HEK293 (cell line): ENCODE data around the gene RSKR.

Experiments used
- CTCF ChIA-PET: fragments of 350-600 bp; formaldehyde crosslinking; extraction: SDS; loops from one replicate; lab custom pipeline; 2021; ENCODE audit warnings: antibody characterized with exemption; lab: Yijun Ruan, JAX
- POLR2A ChIA-PET: fragments of 300-600 bp; formaldehyde crosslinking; extraction: SDS; loops from one replicate; lab custom pipeline; 2020; ENCODE audit warnings: antibody characterized with exemption, inconsistent platforms; lab: Yijun Ruan, JAX
- H3K27ac ChIP-seq: fragments of 200-500 bp; sonication (Bioruptor generic); 2 replicates; pipeline ENCODE4 v1.5.1; 2014; ENCODE audit warnings: low read depth, low read length, control low read depth, inconsistent platforms; ENCODE audit errors: extremely low read depth
- H3K36me3 ChIP-seq, 2 experiments: fragments of 200-500 bp in 1 of 2; sonication (Bioruptor generic) in 1 of 2; 1 replicate in 1 of 2; 2 replicates in 1 of 2; pipeline ENCODE4 v1.5.1; 2014 to 2017; ENCODE audit warnings: inconsistent platforms in 2 of 2, low read length in 2 of 2; ENCODE audit not compliant: control insufficient read depth in 2 of 2, insufficient read depth in 1 of 2
- H3K4me1 ChIP-seq: fragments of 200-500 bp; sonication (Bioruptor generic); 2 replicates; pipeline ENCODE4 v1.5.1; 2014; ENCODE audit warnings: mild to moderate bottlenecking, low read length, inconsistent platforms; ENCODE audit not compliant: control insufficient read depth, insufficient read depth
- H3K4me3 ChIP-seq: 2 replicates; pipeline ENCODE4 v1.5.1; 2011; ENCODE audit warnings: low read depth, mild to moderate bottlenecking, control low read depth, low read length, moderate library complexity
- H3K9me3 ChIP-seq: fragments of 200-500 bp; sonication (Bioruptor generic); 2 replicates; pipeline ENCODE4 v1.5.1; 2014; ENCODE audit warnings: low read depth, low read length, inconsistent platforms; ENCODE audit not compliant: control insufficient read depth, insufficient read depth
- BCL6B ChIP-seq: fragments of 450-650 bp; formaldehyde crosslinking; IDR thresholded peaks from 2 replicates; pipeline ENCODE4 v1.5.1; 2017; ENCODE audit warnings: missing biosample characterization, missing genetic modification characterization
- GLIS1 ChIP-seq: fragments of 450-650 bp; formaldehyde crosslinking; IDR thresholded peaks from 2 replicates; pipeline ENCODE4 v1.5.1; 2016; ENCODE audit warnings: missing biosample characterization, missing genetic modification characterization
- HOXD13 ChIP-seq: sonication (generic); formaldehyde crosslinking; IDR thresholded peaks from 2 replicates; pipeline ENCODE4 v1.8.0; 2022; ENCODE audit warnings: missing genetic modification reagents, borderline replicate concordance
- KLF10 ChIP-seq: fragments of 450-650 bp; IDR thresholded peaks from 2 replicates; pipeline ENCODE4 v1.5.1; 2018; ENCODE audit warnings: missing biosample characterization, mild to moderate bottlenecking, missing genetic modification characterization
- KLF9 ChIP-seq: fragments of 450-650 bp; formaldehyde crosslinking; IDR thresholded peaks from 2 replicates; pipeline ENCODE4 v1.5.1; 2016; ENCODE audit warnings: missing biosample characterization, missing genetic modification characterization, low read depth
- MEIS1 ChIP-seq: sonication (generic); formaldehyde crosslinking; IDR thresholded peaks from 2 replicates; pipeline ENCODE4 v1.8.1; 2022; ENCODE audit warnings: missing genetic modification reagents, mild to moderate bottlenecking, borderline replicate concordance
- PBX3 ChIP-seq: sonication (generic); formaldehyde crosslinking; IDR thresholded peaks from 2 replicates; pipeline ENCODE4 v1.8.1; 2022; ENCODE audit warnings: mild to moderate bottlenecking, moderate library complexity, missing genetic modification reagents
- REST ChIP-seq: fragments of 450-650 bp; formaldehyde crosslinking; IDR thresholded peaks from 2 replicates; pipeline ENCODE4 v1.5.1; 2016; ENCODE audit warnings: missing biosample characterization, missing genetic modification characterization
- SP7 ChIP-seq: fragments of 450-650 bp; formaldehyde crosslinking; IDR thresholded peaks from 2 replicates; pipeline ENCODE4 v1.5.1; 2016; ENCODE audit warnings: missing biosample characterization, missing genetic modification characterization
- ZBTB17 ChIP-seq: fragments of 450-650 bp; formaldehyde crosslinking; IDR thresholded peaks from 2 replicates; pipeline ENCODE4 v1.5.1; 2016; ENCODE audit warnings: missing biosample characterization, missing genetic modification characterization
- ZFP37 ChIP-seq: fragments of 450-650 bp; formaldehyde crosslinking; IDR thresholded peaks from 2 replicates; pipeline ENCODE4 v1.5.1; 2016; ENCODE audit warnings: missing biosample characterization, missing genetic modification characterization
- ZIC2 ChIP-seq: fragments of 450-650 bp; formaldehyde crosslinking; IDR thresholded peaks from 2 replicates; pipeline ENCODE4 v1.5.1; 2016; ENCODE audit warnings: missing biosample characterization, missing genetic modification characterization
- ZNF184 ChIP-seq: fragments of 450-650 bp; IDR thresholded peaks from 2 replicates; pipeline ENCODE4 v1.5.1; 2018; ENCODE audit warnings: missing biosample characterization, mild to moderate bottlenecking, missing genetic modification characterization
- ZNF341 ChIP-seq: fragments of 450-650 bp; formaldehyde crosslinking; IDR thresholded peaks from 2 replicates; pipeline ENCODE4; 2016; ENCODE audit warnings: low read depth, missing biosample characterization, missing genetic modification characterization
- ZNF404 ChIP-seq: fragments of 450-650 bp; formaldehyde crosslinking; IDR thresholded peaks from 2 replicates; pipeline ENCODE4 v1.5.1; 2017; ENCODE audit warnings: missing biosample characterization, missing genetic modification characterization
- ZNF473 ChIP-seq: fragments of 450-650 bp; formaldehyde crosslinking; IDR thresholded peaks from 2 replicates; pipeline ENCODE4 v1.5.1; 2017; ENCODE audit warnings: missing biosample characterization, missing genetic modification characterization
- ZNF561 ChIP-seq: fragments of 450-650 bp; IDR thresholded peaks from 2 replicates; pipeline ENCODE4 v1.5.1; 2018; ENCODE audit warnings: missing biosample characterization, missing genetic modification characterization, borderline replicate concordance
- ZNF610 ChIP-seq: fragments of 450-650 bp; formaldehyde crosslinking; IDR thresholded peaks from 2 replicates; pipeline ENCODE4 v1.5.1; 2016; ENCODE audit warnings: missing biosample characterization, missing genetic modification characterization, borderline replicate concordance
- ZNF623 ChIP-seq: fragments of 450-650 bp; formaldehyde crosslinking; IDR thresholded peaks from 2 replicates; pipeline ENCODE4 v1.5.1; 2016; ENCODE audit warnings: missing biosample characterization, missing genetic modification characterization
- ZNF629 ChIP-seq: fragments of 450-650 bp; formaldehyde crosslinking; IDR thresholded peaks from 2 replicates; pipeline ENCODE4 v1.5.1; 2017; ENCODE audit warnings: missing biosample characterization, missing genetic modification characterization
- ZNF664 ChIP-seq: fragments of 450-650 bp; formaldehyde crosslinking; IDR thresholded peaks from 2 replicates; pipeline ENCODE4 v1.5.1; 2016; ENCODE audit warnings: missing biosample characterization, missing genetic modification characterization
- ZNF777 ChIP-seq: fragments of 450-650 bp; formaldehyde crosslinking; IDR thresholded peaks from 2 replicates; pipeline ENCODE4 v1.5.1; 2017; ENCODE audit warnings: missing biosample characterization, missing genetic modification characterization, borderline replicate concordance
- ZXDB ChIP-seq: fragments of 450-650 bp; formaldehyde crosslinking; IDR thresholded peaks from 2 replicates; pipeline ENCODE4 v1.5.1; 2016; ENCODE audit warnings: missing biosample characterization, missing genetic modification characterization

Gene RSKR

GRCh38 chr17:28573040-28573380 is 41.0 kb downstream of the RSKR start:
- Histone ChIP-seq H3K36me3 (peaks cover 24 to 35% of the 10 kb centered on the region in 2 experiments), H3K4me1 (peaks cover 11% of the 10 kb centered on the region)
- TF ChIP-seq ZNF777 (tag by site-specific recombination) (no peak), ZNF184 (tag by site-specific recombination) (no peak), KLF10 (tag by site-specific recombination) (no peak), ZFP37 (no peak), MEIS1 (CRISPR knock-in tag) (no peak), BCL6B (tag by site-specific recombination) (no peak)
- TF ChIP-seq, all 188 proteins: peak for 0
- CTCF ChIA-PET, result interaction anchor here (4.5 kb wide), 1 partner anchor 25 kb away, joined by 26 read pairs; no protein-coding TSS in a partner anchor
- H3K9me3 ChIP-seq, result no peaks in the 10 kb centered on the region
- H3K27ac ChIP-seq, result no peak overlapping the region
- POLR2A ChIA-PET, result interaction anchor here (3.0 to 3.9 kb wide), 2 partner anchors 22 to 26 kb away, joined by 30 to 68 read pairs; partner anchors contain the start of genes SPAG5 and UNC119
- no peak overlapping the region for H3K4me3 ChIP-seq

- Histone ChIP-seq H3K4me1 (peaks cover 11% of the 10 kb centered on the region), H3K27ac (no peak overlapping the region), H3K9me3 (no peaks in the 10 kb centered on the region), H3K36me3 (peaks cover 23 to 34% of the 10 kb centered on the region in 2 experiments), H3K4me3 (no peak overlapping the region)
- TF ChIP-seq ZNF473 (no peak), PBX3 (CRISPR knock-in tag) (0 out of 2 replicates have a peak, but pooled peaks have one; percentile 20), ZNF629 (tag by site-specific recombination) (no peak), ZXDB (tag by site-specific recombination) (no peak), GLIS1 (peak; percentile 30; the same call in 1 of the 2 replicates)
- ChIA-PET CTCF (interaction anchor here (0.7 to 4.5 kb wide), 8 partner anchors 21 to 77 kb away, joined by 3 to 26 read pairs (median 4); no protein-coding TSS in a partner anchor), POLR2A (interaction anchor here (0.6 to 3.9 kb wide), 14 partner anchors 8 to 237 kb away, joined by 3 to 68 read pairs (median 7); partner anchors contain the start of genes IFT20, PROCA1, RPL23A and SPAG5)
Measured at GRCh38 chr17:28572259-28573039, 41.5 kb downstream of the RSKR start.

GRCh38 chr17:28571361-28572122 is 42.4 kb downstream of the RSKR start, which contains the start of gene PIGS:
TSS of gene PIGS (minus strand) at chr17:28571524. CDS start at chr17:28571496, 28 bp downstream.
- ChIA-PET CTCF (interaction anchor here (0.6 to 4.5 kb wide), 9 partner anchors 18 to 76 kb away, joined by 3 to 26 read pairs (median 4); no protein-coding TSS in a partner anchor), POLR2A (interaction anchor here (0.5 to 3.9 kb wide), 24 partner anchors 8 to 779 kb away, joined by 3 to 68 read pairs (median 7); partner anchors contain the start of genes BLTP2, IFT20, POLDIP2 and RPL23A)
- Histone ChIP-seq H3K36me3 (peaks cover 32 to 37% of the 10 kb centered on the region in 2 experiments), H3K4me1 (peaks cover 11% of the 10 kb centered on the region), H3K27ac (peak within 1 kb of the TSS; percentile 84), H3K9me3 (no peaks in the 10 kb centered on the region), H3K4me3 (peak within 1 kb of the TSS; percentile 73)
- no peak for TF ChIP-seq ZNF664 (tag by site-specific recombination)
- 0 out of 2 replicates have a peak, but pooled peaks have one; percentile 6 for TF ChIP-seq ZIC2 (tag by site-specific recombination)
- TF ChIP-seq HOXD13, result peak; percentile 3; the same call in 1 of the 2 replicates
- TF ChIP-seq ZNF623 (tag by site-specific recombination), result no peak
- peak; percentile 37; the same call in 1 of the 2 replicates for TF ChIP-seq SP7 (tag by site-specific recombination)
- TF ChIP-seq ZNF404 (tag by site-specific recombination), result no peak
- TF ChIP-seq ZNF610, result no peak
- TF ChIP-seq ZNF341 (tag by site-specific recombination), result peak; percentile 30; the same call in 1 of the 2 replicates
- TF ChIP-seq ZBTB17 (tag by site-specific recombination), result peak; percentile 50
- TF ChIP-seq REST, result 0 out of 2 replicates have a peak, but pooled peaks have one; percentile 16
- TF ChIP-seq ZNF561 (tag by site-specific recombination), result peak; percentile 75
- 0 out of 2 replicates have a peak, but pooled peaks have one; percentile 8 for TF ChIP-seq KLF9
